Measurements from ENCODE around the gene GPATCH2. TPM values are rescaled to one million over a fixed set of nuclear protein-coding genes. Genes with fewer than 3 reads are reported as not detected.

Gene GPATCH2
- total RNA-seq (22.0 and 23.6 TPM in 2 replicates), polyA plus RNA-seq (7.8 and 10.5 TPM in 2 replicates), polyA minus RNA-seq (ENCODE audit: low replicate concordance) (0.90 and 1.9 TPM in 2 replicates)
- 5.2 and 6.2 TPM in 2 replicates for polyA plus RNA-seq (2012)

DNA sequence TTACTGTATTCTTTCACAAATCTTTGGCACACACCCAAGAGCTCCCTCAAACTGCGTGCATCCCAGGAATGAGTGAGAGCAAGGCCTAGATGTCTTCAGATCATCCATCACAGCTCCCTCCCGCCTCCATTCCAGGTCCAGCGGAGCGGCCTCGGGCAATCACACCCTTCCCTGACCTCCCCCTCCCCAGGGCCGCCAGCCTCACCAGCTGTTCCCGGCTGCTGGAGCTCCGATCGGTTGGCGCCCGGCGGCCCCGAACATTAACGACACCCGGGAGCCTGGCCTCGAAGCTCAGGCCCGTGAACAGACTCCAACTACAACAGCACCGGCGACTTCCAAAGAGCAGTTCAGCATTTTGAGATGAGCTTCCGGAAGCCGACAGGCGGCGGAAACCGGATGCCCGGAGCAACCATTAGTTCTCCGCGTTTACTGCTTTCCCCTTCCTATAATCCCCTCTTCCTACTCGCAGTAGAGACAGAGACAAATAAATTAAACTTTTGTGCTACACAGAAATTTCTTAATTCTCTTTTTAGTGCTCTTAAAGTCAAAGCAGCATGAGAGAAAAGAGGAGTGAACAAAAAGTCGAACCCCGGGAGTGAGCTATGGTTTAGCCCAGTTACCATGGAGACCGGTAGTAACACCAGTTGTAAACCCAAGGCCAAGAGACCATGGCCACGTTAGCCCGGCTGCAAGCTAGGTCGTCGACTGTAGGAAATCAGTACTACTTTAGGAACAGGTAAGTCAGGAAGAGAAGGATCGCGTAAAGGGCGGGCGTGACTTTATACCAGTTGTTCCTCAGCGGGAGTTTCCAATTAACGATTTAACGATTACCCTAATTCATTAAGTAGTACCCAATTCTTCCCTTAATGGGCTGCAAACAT, at the start of gene GPATCH2, which contains the start of gene SPATA17:
GPATCH2 (minus strand) TSS at position 380 of the 881 bp plus-strand sequence; CDS start at position 261, 119 bp downstream.
SPATA17 (plus strand) TSS at position 634 of the 881 bp plus-strand sequence; CDS start at position 669, 35 bp downstream.
- Histone ChIP-seq H3K9me3 (ENCODE audit: control insufficient read depth, insufficient read depth, low read depth, low read length) (no peaks in the 10 kb centered on the region), H3K36me3 (ENCODE audit: control insufficient read depth, insufficient read depth, low read length) (no peaks in the 10 kb centered on the region), H3K4me1 (ENCODE audit: control insufficient read depth, extremely low read depth, insufficient read depth, low read length) (peaks cover 4% of the 10 kb centered on the region), H3K4me3 (replicated peaks in 1 of 4; ENCODE audit: control extremely low read depth in 1 of 4, insufficient read depth in 1 of 4, low read depth in 3 of 4, low read length in 4 of 4) (peak within 1 kb of the TSS; percentile 65 to 97 (median 75)), H3K27me3 (ENCODE audit: control insufficient read depth, insufficient read depth, low read length) (no peaks in the 10 kb centered on the region), H3K4me2 (ENCODE audit: extremely low read depth, insufficient read depth, low read length) (peak within 1 kb of the TSS; percentile 96), H3K27ac (ENCODE audit: insufficient read depth, low read length) (peak within 1 kb of the TSS; percentile 96), H3K79me2 (ENCODE audit: control insufficient read depth, insufficient read depth, low read length) (peaks cover 37% of the 10 kb centered on the region), H2AFZ (ENCODE audit: low read length) (peak within 1 kb of the TSS; percentile 80), H4K20me1 (ENCODE audit: control insufficient read depth, extremely low read depth, insufficient read depth, low read length) (no peaks in the 10 kb centered on the region), H3K9ac (ENCODE audit: insufficient read depth, low read length) (peak within 1 kb of the TSS; percentile 95)
- TF ChIP-seq, protein P1, sequence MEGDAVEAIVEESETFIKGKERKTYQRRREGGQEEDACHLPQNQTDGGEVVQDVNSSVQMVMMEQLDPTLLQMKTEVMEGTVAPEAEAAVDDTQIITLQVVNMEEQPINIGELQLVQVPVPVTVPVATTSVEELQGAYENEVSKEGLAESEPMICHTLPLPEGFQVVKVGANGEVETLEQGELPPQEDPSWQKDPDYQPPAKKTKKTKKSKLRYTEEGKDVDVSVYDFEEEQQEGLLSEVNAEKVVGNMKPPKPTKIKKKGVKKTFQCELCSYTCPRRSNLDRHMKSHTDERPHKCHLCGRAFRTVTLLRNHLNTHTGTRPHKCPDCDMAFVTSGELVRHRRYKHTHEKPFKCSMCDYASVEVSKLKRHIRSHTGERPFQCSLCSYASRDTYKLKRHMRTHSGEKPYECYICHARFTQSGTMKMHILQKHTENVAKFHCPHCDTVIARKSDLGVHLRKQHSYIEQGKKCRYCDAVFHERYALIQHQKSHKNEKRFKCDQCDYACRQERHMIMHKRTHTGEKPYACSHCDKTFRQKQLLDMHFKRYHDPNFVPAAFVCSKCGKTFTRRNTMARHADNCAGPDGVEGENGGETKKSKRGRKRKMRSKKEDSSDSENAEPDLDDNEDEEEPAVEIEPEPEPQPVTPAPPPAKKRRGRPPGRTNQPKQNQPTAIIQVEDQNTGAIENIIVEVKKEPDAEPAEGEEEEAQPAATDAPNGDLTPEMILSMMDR (conservative IDR thresholded peaks at IDR 0.05 in 1 of 2, IDR thresholded peaks at IDR 0.05 in 1 of 2; ENCODE audit: low read depth in 1 of 2, low read length in 2 of 2), result peak in 1 of 2 donors; percentile 23
- TF ChIP-seq EZH2 (IDR thresholded peaks at IDR 0.05; ENCODE audit: low read length, missing control alignments), result no peak
- DNase-seq (ENCODE audit: low read depth in 2 of 2), result peak; percentile 91 to 94

DNA sequence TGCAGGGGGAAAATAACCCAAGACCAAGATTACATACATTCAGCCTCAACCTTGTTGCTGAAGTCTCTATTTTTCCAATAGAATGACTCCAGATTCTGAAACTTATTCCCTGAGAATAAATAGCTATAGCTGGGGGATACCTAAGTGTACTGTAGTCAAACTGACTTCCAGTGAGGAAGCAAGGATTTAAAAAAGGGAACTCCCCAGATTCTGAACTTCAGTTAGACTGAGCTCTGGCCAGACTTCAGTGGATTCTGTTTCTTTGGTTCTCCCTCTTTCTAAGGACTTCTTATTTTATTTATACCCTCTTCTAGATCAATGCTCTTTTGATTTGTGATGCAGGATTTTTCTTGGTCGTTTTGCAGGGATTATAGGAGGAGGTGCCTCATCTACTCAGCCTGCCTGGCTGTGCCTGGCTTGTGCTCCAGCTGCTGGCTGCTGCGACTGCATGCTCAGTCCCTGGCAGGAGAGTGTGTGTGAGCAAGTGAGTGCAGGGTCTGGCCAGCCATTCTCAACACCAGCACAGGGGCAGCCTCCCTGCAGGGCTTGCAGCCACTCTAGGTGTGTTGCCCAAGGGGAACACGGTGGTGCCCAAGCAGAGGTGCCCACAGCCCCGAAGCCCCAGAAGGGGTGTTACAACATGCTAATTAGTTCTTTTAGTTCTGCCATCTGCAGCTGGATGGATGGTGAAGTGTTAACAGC, 43.3 kb upstream of the GPATCH2 start:
- Histone ChIP-seq H4K20me1 (ENCODE audit: control insufficient read depth, extremely low read depth, insufficient read depth, low read length) (no peaks in the 10 kb centered on the region), H3K4me2 (ENCODE audit: extremely low read depth, insufficient read depth, low read length) (no peak overlapping the region), H3K9me3 (ENCODE audit: control insufficient read depth, insufficient read depth, low read depth, low read length) (no peaks in the 10 kb centered on the region), H3K36me3 (ENCODE audit: control insufficient read depth, insufficient read depth, low read length) (no peaks in the 10 kb centered on the region), H2AFZ (ENCODE audit: low read length) (no peak overlapping the region), H3K27ac (ENCODE audit: insufficient read depth, low read length) (no peak overlapping the region), H3K27me3 (ENCODE audit: control insufficient read depth, insufficient read depth, low read length) (no peaks in the 10 kb centered on the region), H3K9ac (ENCODE audit: insufficient read depth, low read length) (no peak overlapping the region), H3K79me2 (ENCODE audit: control insufficient read depth, insufficient read depth, low read length) (no peaks in the 10 kb centered on the region), H3K4me1 (ENCODE audit: control insufficient read depth, extremely low read depth, insufficient read depth, low read length) (no peaks in the 10 kb centered on the region), H3K4me3 (replicated peaks in 1 of 4; ENCODE audit: control extremely low read depth in 1 of 4, insufficient read depth in 1 of 4, low read depth in 3 of 4, low read length in 4 of 4) (no peak overlapping the region)
- DNase-seq (ENCODE audit: low read depth in 2 of 2), result no peak
- TF ChIP-seq EZH2 (IDR thresholded peaks at IDR 0.05; ENCODE audit: low read length, missing control alignments), result no peak
- TF ChIP-seq, protein P1 (conservative IDR thresholded peaks at IDR 0.05 in 1 of 2, IDR thresholded peaks at IDR 0.05 in 1 of 2; ENCODE audit: low read depth in 1 of 2, low read length in 2 of 2), result no peak

GRCh38 chr1:217673387-217673786, 42.5 kb upstream of the GPATCH2 start:
- Histone ChIP-seq H3K27ac (ENCODE audit: insufficient read depth, low read length) (no peak overlapping the region), H3K4me2 (ENCODE audit: extremely low read depth, insufficient read depth, low read length) (no peak overlapping the region), H4K20me1 (ENCODE audit: control insufficient read depth, extremely low read depth, insufficient read depth, low read length) (no peaks in the 10 kb centered on the region), H3K4me1 (ENCODE audit: control insufficient read depth, extremely low read depth, insufficient read depth, low read length) (no peaks in the 10 kb centered on the region), H3K79me2 (ENCODE audit: control insufficient read depth, insufficient read depth, low read length) (no peaks in the 10 kb centered on the region), H3K9me3 (ENCODE audit: control insufficient read depth, insufficient read depth, low read depth, low read length) (no peaks in the 10 kb centered on the region), H2AFZ (ENCODE audit: low read length) (no peak overlapping the region), H3K9ac (ENCODE audit: insufficient read depth, low read length) (no peak overlapping the region), H3K4me3 (replicated peaks in 1 of 4; ENCODE audit: control extremely low read depth in 1 of 4, insufficient read depth in 1 of 4, low read depth in 3 of 4, low read length in 4 of 4) (no peak overlapping the region), H3K27me3 (ENCODE audit: control insufficient read depth, insufficient read depth, low read length) (no peaks in the 10 kb centered on the region), H3K36me3 (ENCODE audit: control insufficient read depth, insufficient read depth, low read length) (no peaks in the 10 kb centered on the region)
- TF ChIP-seq, protein P1 (conservative IDR thresholded peaks at IDR 0.05 in 1 of 2, IDR thresholded peaks at IDR 0.05 in 1 of 2; ENCODE audit: low read depth in 1 of 2, low read length in 2 of 2), result no peak
- no peak for TF ChIP-seq EZH2 (IDR thresholded peaks at IDR 0.05; ENCODE audit: low read length, missing control alignments)
- DNase-seq (ENCODE audit: low read depth in 2 of 2), result no peak

Measured in fibroblast of lung (primary cell).